ENCODE results near the gene NACAD. TPM values are rescaled to one million over a fixed set of nuclear protein-coding genes. Genes with fewer than 3 reads are reported as not detected.

The NACAD gene
- total RNA-seq, 4 donors from 2014 or later: 1.5 to 13.6 (median 5.0) TPM; not detected in 1

- no peak overlapping the region for H3K4me3 ChIP-seq
- no peak overlapping the region for H3K27ac ChIP-seq
- H3K27me3 ChIP-seq: no peaks in the 10 kb centered on the region
- peaks cover 0 to 83% (median 0%) of the 10 kb centered on the region in 3 donors for H3K36me3 ChIP-seq
- peak in 1 of 3 donors; percentile 43 for DNase-seq
- no peak for TF ChIP-seq POLR2A (IDR thresholded peaks at IDR 0.05)
- TF ChIP-seq, protein P1, sequence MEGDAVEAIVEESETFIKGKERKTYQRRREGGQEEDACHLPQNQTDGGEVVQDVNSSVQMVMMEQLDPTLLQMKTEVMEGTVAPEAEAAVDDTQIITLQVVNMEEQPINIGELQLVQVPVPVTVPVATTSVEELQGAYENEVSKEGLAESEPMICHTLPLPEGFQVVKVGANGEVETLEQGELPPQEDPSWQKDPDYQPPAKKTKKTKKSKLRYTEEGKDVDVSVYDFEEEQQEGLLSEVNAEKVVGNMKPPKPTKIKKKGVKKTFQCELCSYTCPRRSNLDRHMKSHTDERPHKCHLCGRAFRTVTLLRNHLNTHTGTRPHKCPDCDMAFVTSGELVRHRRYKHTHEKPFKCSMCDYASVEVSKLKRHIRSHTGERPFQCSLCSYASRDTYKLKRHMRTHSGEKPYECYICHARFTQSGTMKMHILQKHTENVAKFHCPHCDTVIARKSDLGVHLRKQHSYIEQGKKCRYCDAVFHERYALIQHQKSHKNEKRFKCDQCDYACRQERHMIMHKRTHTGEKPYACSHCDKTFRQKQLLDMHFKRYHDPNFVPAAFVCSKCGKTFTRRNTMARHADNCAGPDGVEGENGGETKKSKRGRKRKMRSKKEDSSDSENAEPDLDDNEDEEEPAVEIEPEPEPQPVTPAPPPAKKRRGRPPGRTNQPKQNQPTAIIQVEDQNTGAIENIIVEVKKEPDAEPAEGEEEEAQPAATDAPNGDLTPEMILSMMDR (IDR thresholded peaks at IDR 0.05): no peak
- H3K9me3 ChIP-seq: no peaks in the 10 kb centered on the region
- no peaks in the 10 kb centered on the region for H3K4me1 ChIP-seq
These were observed 14.8 kb downstream of the NACAD start for GRCh38 chr7:45073786-45074527.

GRCh38 chr7:45073031-45073785 lies 15.6 kb downstream of the NACAD start:
- no peak for TF ChIP-seq POLR2A (IDR thresholded peaks at IDR 0.05)
- H3K4me3 ChIP-seq: no peak overlapping the region
- peaks cover 0 to 90% (median 0%) of the 10 kb centered on the region in 3 donors for H3K36me3 ChIP-seq

GRCh38 chr7:45072131-45073030 lies 16.4 kb downstream of the NACAD start:
- peak in 1 of 3 donors; percentile 39 for DNase-seq
- no peak overlapping the region for H3K27ac ChIP-seq
- no peaks in the 10 kb centered on the region for H3K27me3 ChIP-seq
- H3K4me3 ChIP-seq: no peak overlapping the region
- peaks cover 0 to 98% (median 0%) of the 10 kb centered on the region in 3 donors for H3K36me3 ChIP-seq
- H3K4me1 ChIP-seq: no peaks in the 10 kb centered on the region
- no peaks in the 10 kb centered on the region for H3K9me3 ChIP-seq
- TF ChIP-seq, protein P1 (IDR thresholded peaks at IDR 0.05): no peak
- no peak for TF ChIP-seq POLR2A (IDR thresholded peaks at IDR 0.05)

More at GRCh38 chr7:45073031-45073785, 15.6 kb downstream of the NACAD start:
- no peaks in the 10 kb centered on the region for H3K4me1 ChIP-seq
- no peaks in the 10 kb centered on the region for H3K27me3 ChIP-seq
- DNase-seq: peak in 1 of 3 donors; percentile 30
- H3K9me3 ChIP-seq: no peaks in the 10 kb centered on the region
- H3K27ac ChIP-seq: no peak overlapping the region

DNA sequence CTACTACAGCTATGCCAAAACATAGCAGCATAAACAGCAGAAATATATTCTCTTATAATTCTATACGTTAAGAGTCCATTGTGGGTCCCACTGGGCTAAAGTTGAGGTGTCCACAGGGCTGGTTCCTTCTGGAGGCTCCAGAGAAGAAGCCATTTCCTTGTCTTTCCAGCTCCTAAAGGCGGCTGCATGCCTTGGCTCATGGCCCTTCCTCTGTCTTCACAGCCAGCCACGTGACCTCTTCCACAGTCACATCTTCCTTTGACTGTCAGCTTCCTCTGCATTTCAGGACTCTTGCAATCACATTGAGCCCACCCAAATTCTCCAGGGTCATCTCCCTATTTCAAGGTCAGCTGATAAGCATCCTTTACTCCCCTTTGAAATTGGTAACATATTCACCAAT lies 17.2 kb downstream of the NACAD start:
- Histone ChIP-seq H3K9me3 (no peaks in the 10 kb centered on the region), H3K36me3 (peaks cover 0 to 99% (median 0%) of the 10 kb centered on the region in 3 donors), H3K4me1 (no peaks in the 10 kb centered on the region), H3K27ac (no peak overlapping the region), H3K4me3 (no peak overlapping the region), H3K27me3 (no peaks in the 10 kb centered on the region)
- TF ChIP-seq POLR2A (IDR thresholded peaks at IDR 0.05): no peak
- TF ChIP-seq, protein P1 (IDR thresholded peaks at IDR 0.05): no peak
- DNase-seq: peak in 1 of 3 donors; percentile 31

DNA sequence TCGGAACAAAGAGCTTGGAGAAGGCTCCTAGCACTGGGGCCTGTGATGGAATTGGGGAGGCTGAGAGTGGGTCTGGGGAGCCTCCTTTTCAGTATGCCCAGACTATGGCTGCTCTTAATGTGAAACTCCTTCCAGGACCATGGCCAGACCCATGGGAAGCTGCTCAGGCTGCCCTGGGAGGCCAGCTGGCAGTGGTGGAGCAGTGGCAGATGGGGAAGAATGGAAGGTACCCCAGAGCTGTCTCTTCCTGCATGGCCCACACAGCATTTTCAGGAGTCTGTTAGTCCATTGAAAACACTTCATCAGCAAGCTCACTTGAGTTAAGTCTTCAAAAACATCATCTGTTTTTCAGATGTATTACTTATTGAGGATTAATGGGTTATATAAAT lies 18.5 kb downstream of the NACAD start:
- Histone ChIP-seq H3K27me3 (no peaks in the 10 kb centered on the region), H3K27ac (no peak overlapping the region), H3K36me3 (peaks cover 0 to 99% (median 0%) of the 10 kb centered on the region in 3 donors), H3K4me3 (no peak overlapping the region), H3K9me3 (no peaks in the 10 kb centered on the region), H3K4me1 (no peaks in the 10 kb centered on the region)
- no peak for DNase-seq
- TF ChIP-seq POLR2A (IDR thresholded peaks at IDR 0.05): no peak
- TF ChIP-seq, protein P1 (IDR thresholded peaks at IDR 0.05): no peak

Data from Peyer's patch (tissue), 4 donors.